CD4-positive, alpha-beta T cell treated with Interleukin-17A for 4 hours (primary cell): Measurements from ENCODE around the gene GALNT9.
A peak's percentile ranks its signal among the peaks of the same experiment; 100 is the strongest.

Experiments
- DNase-seq: peaks from one replicate; pipeline ENCODE4 v3.0.0-alpha.2; 2020; ENCODE audit warnings: mixed read lengths

GALNT9 gene

DNA sequence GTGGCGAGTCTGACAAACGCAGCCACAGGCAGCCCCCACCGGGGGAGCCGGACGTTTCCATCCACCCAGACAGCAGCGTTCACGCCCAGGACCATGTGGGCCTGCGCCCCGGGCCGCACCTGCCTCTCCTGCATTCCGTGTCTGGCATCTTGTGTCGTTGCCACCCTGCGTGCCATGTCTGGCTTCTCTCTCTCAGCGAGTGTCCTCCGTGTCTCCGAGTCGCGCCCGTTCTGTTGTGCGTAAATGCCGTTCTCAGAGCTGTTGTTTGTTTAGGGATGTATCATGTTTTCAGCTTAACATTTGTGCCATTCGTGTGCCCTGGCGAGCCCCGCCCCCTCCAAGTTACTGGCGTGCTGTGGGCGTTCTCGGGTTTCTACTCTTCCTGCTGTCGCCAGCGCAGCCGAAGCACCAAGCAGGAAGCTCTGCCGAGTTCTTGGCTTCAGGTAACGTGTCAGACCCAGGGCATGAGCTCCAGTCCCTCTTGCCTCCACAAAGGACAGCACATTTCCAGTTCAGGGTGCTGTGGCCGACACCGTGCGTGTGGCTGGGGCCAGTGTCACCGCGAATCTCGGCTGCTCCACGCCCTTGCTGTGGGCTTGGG lies 150.5 kb downstream of the GALNT9 start:
- DNase-seq, result peak; percentile 78

DNA sequence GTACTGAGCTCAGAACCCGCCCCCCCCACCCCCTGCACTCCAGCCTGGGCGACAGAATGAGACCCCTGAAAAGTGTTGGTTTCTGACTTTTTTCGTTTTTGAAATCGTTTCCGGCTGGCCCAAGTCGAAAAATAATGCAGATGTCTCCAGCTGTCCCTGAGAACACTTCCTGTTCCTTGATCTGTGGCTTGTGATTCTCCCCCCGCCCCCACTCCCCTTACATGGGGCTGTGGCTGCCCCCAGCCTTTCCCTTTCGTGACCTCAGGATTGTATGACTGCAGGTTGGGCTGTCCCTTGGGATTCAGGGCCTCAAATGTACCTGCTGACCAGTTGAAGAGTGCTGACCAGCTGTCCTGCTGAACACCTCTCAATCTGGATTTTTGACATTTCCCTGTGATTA lies 151.1 kb downstream of the GALNT9 start:
- DNase-seq, result no peak

- no peak for DNase-seq
These were observed 152.4 kb downstream of the GALNT9 start for GRCh38 chr12:132176920-132177551.

GRCh38 chr12:132176385-132176919 lies 152.9 kb downstream of the GALNT9 start:
- no peak for DNase-seq

GRCh38 chr12:132175496-132176384 lies 153.6 kb downstream of the GALNT9 start:
- DNase-seq, result no peak

DNA sequence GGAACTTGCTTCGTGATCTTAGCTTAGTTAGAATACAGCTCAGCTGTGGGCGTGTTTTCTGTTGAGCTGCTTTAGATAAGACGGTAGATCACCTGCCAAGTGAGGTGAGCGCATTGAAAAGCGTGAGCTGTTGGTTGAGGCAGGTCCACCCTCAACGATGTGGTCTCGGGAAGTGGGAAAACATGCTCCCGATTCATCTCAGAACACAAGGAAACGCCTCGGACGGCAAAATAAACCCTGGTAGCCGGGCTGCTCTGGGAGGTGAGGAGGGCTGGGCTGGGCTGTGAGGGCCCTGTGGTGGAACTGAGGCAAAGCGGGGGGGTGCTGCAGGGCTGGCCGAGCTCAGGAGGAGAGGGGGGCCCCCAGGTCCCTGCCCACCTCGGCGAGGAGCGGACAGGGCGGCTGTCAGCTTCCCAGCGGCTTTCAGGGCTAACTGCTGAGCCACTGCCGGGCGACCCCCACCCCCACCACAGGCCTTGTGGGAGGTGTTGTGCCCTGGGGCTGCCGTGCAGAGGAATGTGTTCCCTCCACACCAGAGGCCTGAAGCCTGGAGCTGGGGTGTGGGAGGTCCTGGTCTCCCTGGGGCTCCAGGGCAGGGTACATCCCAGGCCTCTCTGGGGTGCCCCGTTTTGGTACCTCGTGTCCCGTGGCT lies 154.4 kb downstream of the GALNT9 start:
- no peak for DNase-seq

DNA sequence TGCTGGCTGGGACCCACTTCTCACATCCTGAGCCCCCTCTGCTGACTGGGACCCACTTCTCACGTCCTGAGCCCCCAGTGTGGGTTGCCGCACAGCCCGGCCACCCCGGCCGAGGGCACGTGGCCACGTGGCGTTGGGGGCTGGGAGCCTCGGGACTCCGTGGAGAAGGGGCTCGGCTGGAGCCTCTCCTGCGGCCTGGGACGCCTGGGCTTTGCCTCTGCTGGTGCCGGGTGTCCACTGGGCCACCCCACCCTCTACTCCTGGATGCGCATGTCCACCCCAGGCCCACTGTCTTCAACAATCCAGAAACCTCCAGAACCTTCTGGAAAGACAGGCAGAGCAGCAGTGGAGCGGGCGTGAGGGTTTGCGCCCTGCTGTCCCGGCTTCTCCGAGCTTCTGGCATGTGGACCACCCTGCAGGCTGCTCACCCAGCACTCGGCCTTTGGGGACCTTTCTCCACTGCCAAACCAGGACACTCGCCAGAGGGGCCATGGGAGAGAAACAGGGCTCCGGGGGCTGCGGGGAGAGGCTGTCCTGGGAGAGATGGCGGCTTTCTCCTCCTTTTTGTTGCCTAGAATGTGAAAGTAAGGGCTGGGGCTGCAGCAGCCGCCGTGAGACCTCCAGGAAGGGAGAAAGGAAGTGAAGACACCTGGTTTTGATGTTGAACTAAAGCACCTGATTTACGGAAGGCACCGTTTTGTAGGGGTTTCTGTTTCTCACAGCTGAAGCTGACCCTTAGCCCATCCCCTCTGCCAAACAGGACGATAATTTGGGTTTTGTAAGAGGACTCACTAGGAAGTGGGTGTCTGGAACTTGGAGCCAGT lies 155.2 kb downstream of the GALNT9 start:
- DNase-seq, result no peak

DNA sequence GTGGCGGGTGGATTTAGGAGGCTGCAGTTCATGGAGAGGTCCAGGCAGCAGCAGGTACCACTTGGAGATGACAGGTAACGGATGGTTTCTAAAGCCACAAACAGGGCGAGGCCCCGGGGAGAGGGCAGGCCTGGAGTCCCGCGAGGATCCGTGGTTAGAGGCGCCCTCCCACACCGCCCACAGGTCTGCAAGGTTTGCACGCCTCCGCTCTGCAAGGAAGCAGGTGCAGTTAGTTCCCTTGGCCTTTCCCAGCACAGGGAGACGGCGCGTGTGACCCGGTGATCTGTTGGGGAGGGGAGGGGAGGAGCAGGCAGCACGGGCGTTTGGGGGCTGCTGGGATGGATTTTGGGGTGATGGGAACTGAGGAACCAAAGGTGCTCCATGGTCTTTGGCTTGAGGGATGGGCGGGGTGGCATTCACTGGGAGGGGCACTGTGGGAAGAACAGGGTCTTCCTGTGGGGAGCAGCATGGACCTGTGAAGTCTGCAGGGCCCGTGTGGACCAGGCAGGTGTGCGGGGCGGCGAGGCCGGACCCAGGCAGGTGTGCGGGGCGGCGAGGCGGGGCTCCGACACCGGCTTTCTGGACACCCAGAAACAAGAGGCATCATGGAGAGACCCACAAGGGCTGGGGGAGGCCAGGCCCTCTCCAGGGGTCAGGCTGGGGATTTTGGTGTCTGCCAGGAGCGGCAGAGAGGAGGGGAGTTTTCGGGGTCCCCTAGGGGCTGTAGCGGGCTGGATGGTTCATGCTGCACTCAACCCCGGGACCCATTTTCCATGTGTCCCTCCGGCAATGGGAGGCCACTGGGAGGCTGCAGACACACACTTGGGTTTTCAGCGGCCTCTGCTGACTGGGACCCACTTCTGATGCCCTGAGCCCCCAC lies 156.0 kb downstream of the GALNT9 start:
- peak; percentile 36 for DNase-seq

GRCh38 chr12:132172619-132173018 lies 156.8 kb downstream of the GALNT9 start:
- no peak for DNase-seq

GRCh38 chr12:132171968-132172521 lies 157.3 kb downstream of the GALNT9 start:
- DNase-seq, result no peak

GRCh38 chr12:132171293-132171967 lies 158.0 kb downstream of the GALNT9 start:
- DNase-seq, result no peak

DNA sequence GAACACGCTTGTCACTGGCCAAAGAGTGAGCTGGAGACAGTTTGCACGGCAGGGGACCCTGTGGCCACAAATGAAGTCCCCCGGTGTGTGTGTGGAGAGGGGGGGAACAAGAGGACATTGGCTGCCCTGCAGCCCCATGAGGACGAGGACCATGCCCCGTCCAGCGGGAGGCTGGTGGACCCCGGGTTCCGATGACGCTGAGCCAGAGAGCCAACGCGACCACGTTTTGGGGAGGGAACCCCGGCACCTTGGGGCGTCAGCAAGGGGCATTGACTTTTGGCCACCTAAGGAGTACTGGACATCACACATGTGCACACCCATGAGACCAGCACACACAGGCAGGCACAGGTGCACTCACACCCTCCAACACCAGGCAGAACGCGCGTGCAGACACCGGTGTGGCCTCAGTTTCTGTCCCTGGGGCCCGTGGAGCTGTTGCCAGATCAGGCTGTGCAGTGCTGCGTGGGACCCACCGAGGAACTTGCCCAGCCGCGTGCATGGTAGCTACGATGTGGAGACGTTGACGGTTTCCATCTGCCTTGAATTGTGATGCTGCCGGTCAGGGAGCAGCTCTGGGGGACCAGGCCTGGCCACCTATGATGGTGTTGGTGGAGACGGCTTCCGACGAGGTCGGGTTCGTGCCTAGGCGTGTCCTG lies 158.6 kb downstream of the GALNT9 start:
- no peak for DNase-seq

DNA sequence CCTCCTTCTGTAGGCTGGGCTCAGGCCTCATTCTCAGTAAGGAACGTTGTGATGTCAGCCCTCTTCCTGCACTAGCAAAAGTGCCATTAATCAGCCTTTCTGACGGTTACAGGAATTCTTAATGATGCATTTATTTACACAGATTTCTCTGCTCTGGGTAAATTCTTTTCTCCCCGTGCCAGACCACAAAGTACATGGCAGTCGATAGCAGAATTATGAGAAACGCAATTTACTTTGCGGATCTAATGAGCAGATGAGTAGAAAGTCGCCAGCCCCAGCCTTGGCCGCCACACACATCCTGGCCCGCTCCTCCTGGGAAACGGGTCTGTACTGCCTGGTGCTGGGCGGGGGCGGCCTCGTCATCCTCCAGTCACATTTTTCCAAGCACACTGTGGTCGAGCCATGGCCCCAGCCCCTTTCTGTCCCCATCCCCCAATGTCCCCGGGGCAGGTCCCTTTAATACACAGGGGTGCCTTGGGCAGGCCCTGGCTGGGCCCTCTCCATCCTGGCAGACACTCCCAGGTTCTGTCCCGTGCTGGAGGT lies 159.2 kb downstream of the GALNT9 start:
- DNase-seq, result no peak

GRCh38 chr12:132169376-132169775 lies 160.0 kb downstream of the GALNT9 start:
- no peak for DNase-seq

DNA sequence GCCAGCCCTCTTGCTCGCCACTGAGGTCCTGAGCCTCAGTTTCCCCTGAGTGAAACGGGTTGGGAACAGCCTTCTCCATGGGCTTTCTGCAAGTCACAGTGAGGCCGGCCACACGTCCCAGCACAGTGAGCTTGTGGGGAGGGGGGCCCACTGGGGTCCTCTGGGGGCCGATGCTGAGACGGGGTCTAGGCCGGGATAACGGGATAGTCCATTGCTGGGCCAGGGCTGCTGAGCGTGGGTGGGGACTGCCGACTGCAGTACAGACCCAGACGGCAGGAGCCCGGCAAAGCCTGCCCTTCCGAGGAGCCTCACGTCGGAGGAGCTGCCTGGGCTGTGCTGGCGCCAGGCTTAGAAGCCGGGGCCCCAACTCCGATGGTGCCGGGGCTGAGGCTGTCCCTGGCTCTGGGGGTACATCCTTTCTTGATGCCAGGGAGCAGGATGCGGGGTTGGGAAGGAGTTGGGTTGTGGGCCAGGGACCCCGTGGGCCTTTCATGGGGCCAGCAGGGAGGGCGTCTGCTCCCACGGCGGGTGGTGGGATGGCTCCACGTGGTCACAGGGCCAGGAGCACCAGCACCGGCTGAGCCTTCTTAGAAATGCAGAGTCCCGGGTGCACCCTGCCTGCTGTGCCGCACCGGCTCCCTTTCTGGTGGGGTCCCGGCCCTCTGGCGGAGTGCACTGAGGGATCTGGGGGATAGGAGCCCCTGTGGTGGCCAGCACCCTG lies 160.9 kb downstream of the GALNT9 start:
- no peak for DNase-seq

- DNase-seq, result no peak
These were observed 161.6 kb downstream of the GALNT9 start for GRCh38 chr12:132167611-132168310.

DNA sequence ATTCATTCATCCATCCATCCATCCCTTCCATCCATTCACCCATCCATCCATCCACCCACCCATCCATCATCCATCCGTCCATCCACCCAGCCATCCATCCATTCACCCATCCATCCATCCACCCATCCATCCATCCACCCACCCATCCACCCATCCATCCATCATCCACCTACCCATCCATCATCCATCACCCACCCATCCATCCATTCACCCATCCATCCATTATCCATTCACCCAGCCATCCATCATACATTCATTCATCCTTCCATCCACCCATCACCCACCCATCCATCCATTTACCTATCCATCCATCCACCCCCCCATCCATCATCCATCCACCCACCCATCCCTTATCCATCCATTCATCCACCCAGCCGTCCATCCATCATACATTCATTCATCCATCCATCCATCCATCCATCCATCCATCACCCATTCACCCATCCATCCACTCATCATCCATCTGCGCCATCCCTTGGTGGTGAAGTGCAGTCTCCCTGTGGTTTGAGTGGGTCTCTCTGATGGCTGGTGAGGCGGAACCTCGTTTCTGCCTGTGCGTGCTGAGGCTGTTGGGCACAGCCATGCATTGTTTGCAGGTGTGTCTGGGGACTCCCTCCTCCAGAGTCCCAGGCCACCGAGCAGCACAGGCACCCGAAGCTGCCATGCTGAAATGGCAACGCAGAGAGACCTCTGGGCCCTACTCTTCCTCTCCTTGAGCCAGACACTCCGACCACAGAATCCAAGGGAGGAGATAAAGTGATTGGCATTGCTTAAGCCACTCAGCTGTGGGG lies 162.4 kb downstream of the GALNT9 start:
- no peak for DNase-seq
